GM23338 (cell line): ENCODE measurements around the gene PTPRN2. TPM values are rescaled to one million over a fixed set of nuclear protein-coding genes. Genes with fewer than 3 reads are reported as not detected.
"Not testable (repeated sequence)": the region's sequence is repeated elsewhere in the genome, so short reads cannot be mapped to it uniquely, and the experiment has no call there.

Experiments used
- ATAC-seq: fragments of 200-7000 bp; cut with Tn5 transposase; 3 replicates; pipeline ENCODE4 v1.9.1; 2020
- DNase-seq: peaks from one replicate; pipeline ENCODE4 v3.0.0-alpha.2; 2015; ENCODE audit warnings: low spot score
- H2AFZ ChIP-seq: fragments of 200-600 bp; sonication (generic); 2 replicates; pipeline ENCODE4 v1.8.0; 2016; ENCODE audit warnings: antibody characterized with exemption, mild to moderate bottlenecking, moderate library complexity
- H3F3A ChIP-seq: fragments of 200-600 bp; sonication (generic); replicated peaks from 2 replicates; pipeline ENCODE4 v1.8.0; 2017; ENCODE audit warnings: antibody characterized with exemption, mixed run types, low read depth
- H3K27ac ChIP-seq: fragments of 200-600 bp; sonication (generic); 2 replicates; pipeline ENCODE4 v1.6.1; 2016; ENCODE audit warnings: low read depth
- H3K27me3 ChIP-seq: fragments of 200-600 bp; sonication (generic); 2 replicates; pipeline ENCODE4 v1.8.0; 2016; ENCODE audit warnings: mild to moderate bottlenecking, mixed run types, moderate library complexity; ENCODE audit not compliant: insufficient read depth
- H3K36me3 ChIP-seq: fragments of 200-600 bp; sonication (generic); 2 replicates; pipeline ENCODE4 v1.8.0; 2016; ENCODE audit warnings: mild to moderate bottlenecking; ENCODE audit not compliant: insufficient read depth
- H3K4me1 ChIP-seq: fragments of 200-600 bp; sonication (generic); 2 replicates; pipeline ENCODE4 v1.8.0; 2016; ENCODE audit warnings: mild to moderate bottlenecking, moderate library complexity; ENCODE audit not compliant: insufficient read depth
- H3K4me2 ChIP-seq: fragments of 200-600 bp; sonication (generic); 2 replicates; pipeline ENCODE4 v1.7.1; 2017; ENCODE audit warnings: mixed run types
- H3K4me3 ChIP-seq: fragments of 200-600 bp; sonication (generic); 2 replicates; pipeline ENCODE4 v1.6.1; 2016; ENCODE audit warnings: mixed run types
- H3K79me2 ChIP-seq: fragments of 200-600 bp; sonication (generic); replicated peaks from 2 replicates; pipeline ENCODE4 v1.8.0; 2017; ENCODE audit warnings: mild to moderate bottlenecking; ENCODE audit not compliant: insufficient read depth
- H3K9me2 ChIP-seq: fragments of 200-600 bp; sonication (generic); 2 replicates; pipeline ENCODE4 v1.8.0; 2017; ENCODE audit not compliant: insufficient read depth
- H4K20me1 ChIP-seq: fragments of 200-600 bp; sonication (generic); replicated peaks from 2 replicates; pipeline ENCODE4 v1.8.0; 2017; ENCODE audit warnings: mild to moderate bottlenecking; ENCODE audit not compliant: insufficient read depth
- H3K27ac Mint-ChIP-seq: 2 replicates; pipeline ENCODE4 v1.8.0; 2020; ENCODE audit warnings: inconsistent platforms, mild to moderate bottlenecking, moderate library complexity, mixed read lengths
- H3K27me3 Mint-ChIP-seq: 3 replicates; pipeline ENCODE4 v1.8.0; 2022; ENCODE audit warnings: low read depth, mild to moderate bottlenecking, moderate library complexity, mixed read lengths, inconsistent platforms; ENCODE audit not compliant: insufficient read depth, poor library complexity
- H3K36me3 Mint-ChIP-seq: 3 replicates; pipeline ENCODE4 v1.8.0; 2021; ENCODE audit warnings: low read depth, mild to moderate bottlenecking, inconsistent platforms, moderate library complexity, mixed read lengths
- H3K4me1 Mint-ChIP-seq: 3 replicates; pipeline ENCODE4 v1.8.0; 2020; ENCODE audit warnings: mild to moderate bottlenecking, inconsistent platforms, mixed read lengths
- H3K4me3 Mint-ChIP-seq: 3 replicates; pipeline ENCODE4 v1.8.0; 2021; ENCODE audit warnings: moderate library complexity, mild to moderate bottlenecking, inconsistent platforms, mixed read lengths
- H3K9me3 Mint-ChIP-seq: 3 replicates; pipeline ENCODE4 v1.8.0; 2020; ENCODE audit warnings: moderate library complexity, mild to moderate bottlenecking, inconsistent platforms, mixed read lengths
- CREB1 ChIP-seq: fragments of 250-450 bp; sonication (Bioruptor Pico); IDR thresholded peaks from 2 replicates; pipeline ENCODE4 v1.5.0; 2020; ENCODE audit warnings: low read depth, mild to moderate bottlenecking, moderate library complexity
- EZH2 ChIP-seq: fragments of 200-600 bp; sonication (generic); IDR thresholded peaks from one replicate; pipeline ENCODE4 v1.8.0; 2017; ENCODE audit warnings: antibody characterized with exemption, mild to moderate bottlenecking, low read depth; ENCODE audit not compliant: unreplicated experiment
- EZH2phosphoT487 ChIP-seq: fragments of 200-600 bp; sonication (generic); IDR thresholded peaks from one replicate; pipeline ENCODE4 v1.8.1; 2018; ENCODE audit warnings: antibody characterized with exemption; ENCODE audit not compliant: unreplicated experiment
- JUNB ChIP-seq: IDR thresholded peaks from one replicate; pipeline ENCODE4 v1.6.1; 2016; ENCODE audit warnings: antibody characterized with exemption; ENCODE audit not compliant: unreplicated experiment
- NANOG ChIP-seq: IDR thresholded peaks from 2 replicates; pipeline ENCODE4 v1.6.1; 2016; ENCODE audit warnings: antibody characterized with exemption, borderline replicate concordance
- POLR2AphosphoS5 ChIP-seq: IDR thresholded peaks from 2 replicates; pipeline ENCODE4 v1.6.1; 2016; ENCODE audit warnings: antibody characterized with exemption, low read depth
- STAT1 ChIP-seq: IDR thresholded peaks from one replicate; pipeline ENCODE4 v1.6.1; 2016; ENCODE audit warnings: antibody characterized with exemption; ENCODE audit not compliant: unreplicated experiment
- ZNF331 ChIP-seq: fragments of 250-450 bp; sonication (Bioruptor Pico); IDR thresholded peaks from 2 replicates; pipeline ENCODE4 v1.5.0; 2020; ENCODE audit warnings: low read depth, mild to moderate bottlenecking, moderate library complexity
- polyA plus RNA-seq: library from polyadenylated mRNA; unstranded; fragments of >200 nt; fragmentation: Nextera tagmentation; extraction: Ambion mirVana; gene quantifications from 2 replicates; pipeline ENCODE4 v1.2.1, GENCODE V29; 2016
- total RNA-seq: library from RNA; depleted of rRNA; stranded (reverse); fragments of >200 nt; shearing (Covaris generic); gene quantifications from 2 replicates; pipeline ENCODE4 v1.2.3, GENCODE V29; 2014
- TF ChIP-seq, protein P1 (sequence below), 2 experiments: fragments of 200-600 bp in 1 of 2; sonication (generic) in 1 of 2; conservative IDR thresholded peaks; 2 replicates each; pipeline versions ENCODE4 v1.5.1 to v1.6.1; 2016 to 2017; ENCODE audit warnings: antibody characterized with exemption in 2 of 2, low read depth in 2 of 2, mild to moderate bottlenecking in 2 of 2, moderate library complexity in 1 of 2
- TF ChIP-seq, protein P2 (sequence below): IDR thresholded peaks from one replicate; pipeline ENCODE4 v1.6.1; 2018; ENCODE audit warnings: antibody characterized with exemption; ENCODE audit not compliant: unreplicated experiment

The PTPRN2 gene
- total and polyA plus RNA-seq, 2 experiments from 2014 or later: 0.87 to 4.0 TPM

DNA sequence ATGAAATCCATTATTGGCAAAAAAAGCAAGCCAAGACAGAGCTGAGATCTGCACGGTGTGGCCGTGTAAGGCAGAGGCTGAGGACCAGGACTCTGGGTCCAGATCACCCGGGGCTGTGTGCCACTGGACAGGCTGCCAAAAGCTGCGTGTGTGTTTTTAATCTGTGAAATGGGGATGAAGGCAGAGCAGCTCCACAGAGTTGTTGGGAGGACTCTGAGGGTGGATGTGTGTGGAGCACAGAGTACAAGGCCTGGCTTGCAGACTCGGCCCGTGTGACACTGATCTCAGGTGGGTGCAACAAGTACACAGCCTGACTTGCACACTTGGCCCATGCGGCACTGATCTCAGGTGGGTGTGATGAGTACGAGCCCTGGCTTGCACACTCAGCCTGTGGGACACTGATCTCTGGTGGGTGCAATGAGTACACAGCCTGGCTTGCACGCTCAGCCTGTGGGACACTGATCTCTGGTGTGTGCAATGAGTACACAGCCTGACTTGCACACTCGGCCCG is 921.0 kb downstream of the PTPRN2 start:
- Mint-ChIP-seq H3K27ac (no peak overlapping the region), H3K27me3 (peaks cover 15% of the 10 kb centered on the region), H3K4me1 (no peaks in the 10 kb centered on the region), H3K9me3 (peaks cover 98% of the 10 kb centered on the region), H3K4me3 (no peak overlapping the region), H3K36me3 (peaks cover 43% of the 10 kb centered on the region)
- TF ChIP-seq NANOG: no peak
- TF ChIP-seq, protein P1, sequence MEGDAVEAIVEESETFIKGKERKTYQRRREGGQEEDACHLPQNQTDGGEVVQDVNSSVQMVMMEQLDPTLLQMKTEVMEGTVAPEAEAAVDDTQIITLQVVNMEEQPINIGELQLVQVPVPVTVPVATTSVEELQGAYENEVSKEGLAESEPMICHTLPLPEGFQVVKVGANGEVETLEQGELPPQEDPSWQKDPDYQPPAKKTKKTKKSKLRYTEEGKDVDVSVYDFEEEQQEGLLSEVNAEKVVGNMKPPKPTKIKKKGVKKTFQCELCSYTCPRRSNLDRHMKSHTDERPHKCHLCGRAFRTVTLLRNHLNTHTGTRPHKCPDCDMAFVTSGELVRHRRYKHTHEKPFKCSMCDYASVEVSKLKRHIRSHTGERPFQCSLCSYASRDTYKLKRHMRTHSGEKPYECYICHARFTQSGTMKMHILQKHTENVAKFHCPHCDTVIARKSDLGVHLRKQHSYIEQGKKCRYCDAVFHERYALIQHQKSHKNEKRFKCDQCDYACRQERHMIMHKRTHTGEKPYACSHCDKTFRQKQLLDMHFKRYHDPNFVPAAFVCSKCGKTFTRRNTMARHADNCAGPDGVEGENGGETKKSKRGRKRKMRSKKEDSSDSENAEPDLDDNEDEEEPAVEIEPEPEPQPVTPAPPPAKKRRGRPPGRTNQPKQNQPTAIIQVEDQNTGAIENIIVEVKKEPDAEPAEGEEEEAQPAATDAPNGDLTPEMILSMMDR (conservative IDR thresholded peaks at IDR 0.05; ENCODE audit: low read depth in 2 of 2): no peak
- TF ChIP-seq CREB1: no peak
- TF ChIP-seq EZH2: no peak
- no peak for TF ChIP-seq EZH2phosphoT487
- no peaks in the 10 kb centered on the region for H3K36me3 ChIP-seq
- H3K27ac ChIP-seq: no peak overlapping the region
- H3K4me2 ChIP-seq: no peak overlapping the region
- H3K4me1 ChIP-seq: no peaks in the 10 kb centered on the region
- no peaks in the 10 kb centered on the region for H3K27me3 ChIP-seq
- no peak overlapping the region for H2AFZ ChIP-seq
- H4K20me1 ChIP-seq: no peaks in the 10 kb centered on the region
- DNase-seq (no peak), ATAC-seq (no peak)
- H3K9me2 ChIP-seq: no peaks in the 10 kb centered on the region
- no peaks in the 10 kb centered on the region for H3K79me2 ChIP-seq
- H3F3A ChIP-seq: no peaks in the 10 kb centered on the region
- H3K4me3 ChIP-seq: no peak overlapping the region

DNA sequence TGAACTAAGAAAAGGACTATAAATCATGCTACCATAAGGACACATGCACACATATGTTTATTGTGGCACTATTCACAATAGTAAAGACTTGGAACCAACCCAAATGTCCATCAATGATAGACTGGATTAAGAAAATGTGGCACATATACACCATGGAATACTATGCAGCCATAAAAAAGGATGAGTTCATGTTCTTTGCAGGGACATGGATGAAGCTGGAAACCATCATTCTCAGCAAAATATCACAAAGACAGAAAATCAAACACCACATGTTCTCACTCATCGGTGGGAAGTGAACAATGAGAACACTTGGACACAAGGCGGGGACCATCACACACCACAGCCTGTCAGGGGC is 922.0 kb downstream of the PTPRN2 start:
- H4K20me1 ChIP-seq, H3K36me3 ChIP-seq, H3K79me2 ChIP-seq, DNase-seq, H3K27ac Mint-ChIP-seq, H3K4me3 ChIP-seq, H3K27ac ChIP-seq, H3F3A ChIP-seq, H3K27me3 ChIP-seq, H3K4me2 ChIP-seq, H3K4me1 Mint-ChIP-seq, H3K4me1 ChIP-seq, H3K4me3 Mint-ChIP-seq, H3K9me2 ChIP-seq, H2AFZ ChIP-seq, ATAC-seq: not testable (repeated sequence)
- peaks cover 98% of the 10 kb centered on the region for H3K9me3 Mint-ChIP-seq
- peaks cover 42% of the 10 kb centered on the region for H3K36me3 Mint-ChIP-seq
- H3K27me3 Mint-ChIP-seq: peaks cover 18% of the 10 kb centered on the region

DNA sequence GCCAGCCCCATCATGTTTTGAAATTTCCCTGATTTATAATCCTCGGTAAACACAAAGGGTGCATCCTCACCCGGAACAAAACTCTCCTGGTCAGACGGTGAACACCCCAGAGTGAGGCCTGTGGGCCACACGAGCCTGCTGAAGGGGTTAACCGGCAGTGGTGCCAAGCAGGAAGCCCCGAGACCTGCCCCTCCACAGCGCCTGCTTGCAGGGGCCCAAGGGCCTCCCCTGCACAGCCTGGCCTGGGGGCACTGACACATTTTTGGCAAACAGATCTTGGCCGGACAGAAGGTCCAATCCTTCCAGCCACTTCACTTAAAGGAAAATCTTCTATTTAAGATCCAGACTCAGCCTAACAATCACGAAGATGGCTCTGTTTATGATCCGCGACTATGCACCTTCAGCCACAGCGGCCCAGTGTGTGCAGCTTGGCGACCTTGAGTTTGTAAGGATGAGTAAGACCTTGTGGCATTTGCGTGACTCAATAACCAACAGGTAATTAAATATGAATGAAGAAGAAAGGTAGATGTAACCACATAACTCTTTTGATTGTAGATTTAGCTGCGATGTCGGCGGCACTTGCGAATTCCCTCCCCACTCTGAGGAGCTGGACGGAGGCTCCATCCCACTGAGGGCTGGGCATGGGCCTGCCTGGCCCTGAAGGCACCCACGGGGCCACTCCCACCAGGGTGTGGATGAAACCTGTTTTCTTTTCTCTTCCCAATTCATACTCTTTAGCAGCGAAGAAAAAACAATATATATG is 922.6 kb downstream of the PTPRN2 start:
- H3K9me2 ChIP-seq: no peaks in the 10 kb centered on the region
- no peaks in the 10 kb centered on the region for H3K4me1 ChIP-seq
- ATAC-seq (no peak), DNase-seq (no peak)
- no peak overlapping the region for H3K4me3 ChIP-seq
- no peak overlapping the region for H2AFZ ChIP-seq
- no peaks in the 10 kb centered on the region for H3F3A ChIP-seq
- no peaks in the 10 kb centered on the region for H3K4me1 Mint-ChIP-seq
- H3K27ac Mint-ChIP-seq: no peak overlapping the region
- H3K27me3 Mint-ChIP-seq: peaks cover 16% of the 10 kb centered on the region
- H3K27ac ChIP-seq: no peak overlapping the region
- no peak overlapping the region for H3K4me3 Mint-ChIP-seq
- no peaks in the 10 kb centered on the region for H3K79me2 ChIP-seq
- peaks cover 41% of the 10 kb centered on the region for H3K36me3 Mint-ChIP-seq
- no peaks in the 10 kb centered on the region for H3K36me3 ChIP-seq
- H3K9me3 Mint-ChIP-seq: peaks cover 98% of the 10 kb centered on the region
- no peak overlapping the region for H3K4me2 ChIP-seq
- no peaks in the 10 kb centered on the region for H4K20me1 ChIP-seq
- no peaks in the 10 kb centered on the region for H3K27me3 ChIP-seq
- TF ChIP-seq, protein P1 (conservative IDR thresholded peaks at IDR 0.05; ENCODE audit: low read depth in 2 of 2): no peak
- TF ChIP-seq POLR2AphosphoS5: no peak
- TF ChIP-seq, protein P2, sequence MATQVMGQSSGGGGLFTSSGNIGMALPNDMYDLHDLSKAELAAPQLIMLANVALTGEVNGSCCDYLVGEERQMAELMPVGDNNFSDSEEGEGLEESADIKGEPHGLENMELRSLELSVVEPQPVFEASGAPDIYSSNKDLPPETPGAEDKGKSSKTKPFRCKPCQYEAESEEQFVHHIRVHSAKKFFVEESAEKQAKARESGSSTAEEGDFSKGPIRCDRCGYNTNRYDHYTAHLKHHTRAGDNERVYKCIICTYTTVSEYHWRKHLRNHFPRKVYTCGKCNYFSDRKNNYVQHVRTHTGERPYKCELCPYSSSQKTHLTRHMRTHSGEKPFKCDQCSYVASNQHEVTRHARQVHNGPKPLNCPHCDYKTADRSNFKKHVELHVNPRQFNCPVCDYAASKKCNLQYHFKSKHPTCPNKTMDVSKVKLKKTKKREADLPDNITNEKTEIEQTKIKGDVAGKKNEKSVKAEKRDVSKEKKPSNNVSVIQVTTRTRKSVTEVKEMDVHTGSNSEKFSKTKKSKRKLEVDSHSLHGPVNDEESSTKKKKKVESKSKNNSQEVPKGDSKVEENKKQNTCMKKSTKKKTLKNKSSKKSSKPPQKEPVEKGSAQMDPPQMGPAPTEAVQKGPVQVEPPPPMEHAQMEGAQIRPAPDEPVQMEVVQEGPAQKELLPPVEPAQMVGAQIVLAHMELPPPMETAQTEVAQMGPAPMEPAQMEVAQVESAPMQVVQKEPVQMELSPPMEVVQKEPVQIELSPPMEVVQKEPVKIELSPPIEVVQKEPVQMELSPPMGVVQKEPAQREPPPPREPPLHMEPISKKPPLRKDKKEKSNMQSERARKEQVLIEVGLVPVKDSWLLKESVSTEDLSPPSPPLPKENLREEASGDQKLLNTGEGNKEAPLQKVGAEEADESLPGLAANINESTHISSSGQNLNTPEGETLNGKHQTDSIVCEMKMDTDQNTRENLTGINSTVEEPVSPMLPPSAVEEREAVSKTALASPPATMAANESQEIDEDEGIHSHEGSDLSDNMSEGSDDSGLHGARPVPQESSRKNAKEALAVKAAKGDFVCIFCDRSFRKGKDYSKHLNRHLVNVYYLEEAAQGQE: no peak
- TF ChIP-seq JUNB: no peak
- TF ChIP-seq STAT1: no peak
- no peak for TF ChIP-seq NANOG
- TF ChIP-seq CREB1: no peak
- TF ChIP-seq ZNF331 (CRISPR knock-in tag): no peak
